ENCODE measurements around the gene SLC7A1.
A peak's percentile ranks its signal among the peaks of the same experiment; 100 is the strongest.
"Not testable (repeated sequence)": the region's sequence is repeated elsewhere in the genome, so short reads cannot be mapped to it uniquely, and the experiment has no call there.

SLC7A1 gene

DNA sequence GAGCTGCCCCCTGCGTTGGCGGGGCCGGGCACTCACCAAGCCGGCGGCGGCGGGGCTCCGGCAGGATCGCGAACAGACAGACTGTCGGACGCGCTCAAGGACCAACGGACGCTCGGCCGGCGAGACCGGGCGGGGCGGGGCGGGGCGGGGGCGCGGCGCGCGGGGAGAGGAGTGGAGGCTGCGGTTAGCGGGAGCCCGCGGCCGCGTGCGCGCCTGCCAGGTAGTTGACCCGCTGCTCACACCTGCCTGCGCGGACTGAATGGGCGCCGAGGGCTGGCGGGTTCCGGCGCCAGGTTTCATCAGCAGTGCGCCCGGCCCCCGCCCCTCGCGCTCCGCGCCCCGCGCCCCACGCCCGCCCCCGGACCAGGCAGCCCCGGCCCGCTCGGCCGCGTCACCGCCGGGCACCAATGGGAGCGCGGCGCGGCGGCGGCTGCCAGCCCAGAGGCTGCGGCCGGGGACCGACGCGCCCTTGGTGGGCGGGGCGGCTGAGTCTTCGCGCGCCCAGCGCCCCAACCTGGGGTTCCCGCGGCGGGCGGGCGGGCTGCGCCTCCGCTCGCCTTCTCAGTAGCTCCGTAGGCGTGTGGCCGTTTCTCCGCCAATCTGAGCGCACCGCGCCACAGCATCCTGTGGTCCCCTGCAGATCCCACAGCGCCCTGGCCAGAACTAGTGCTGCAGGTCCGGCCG, at the start of gene SLC7A1:
Gene SLC7A1, minus strand, starts transcription at position 309 of the 684 bp plus-strand sequence. CDS start 59,500 bp downstream, outside the sequence.
- peak; percentile 71 for DNase-seq

DNA sequence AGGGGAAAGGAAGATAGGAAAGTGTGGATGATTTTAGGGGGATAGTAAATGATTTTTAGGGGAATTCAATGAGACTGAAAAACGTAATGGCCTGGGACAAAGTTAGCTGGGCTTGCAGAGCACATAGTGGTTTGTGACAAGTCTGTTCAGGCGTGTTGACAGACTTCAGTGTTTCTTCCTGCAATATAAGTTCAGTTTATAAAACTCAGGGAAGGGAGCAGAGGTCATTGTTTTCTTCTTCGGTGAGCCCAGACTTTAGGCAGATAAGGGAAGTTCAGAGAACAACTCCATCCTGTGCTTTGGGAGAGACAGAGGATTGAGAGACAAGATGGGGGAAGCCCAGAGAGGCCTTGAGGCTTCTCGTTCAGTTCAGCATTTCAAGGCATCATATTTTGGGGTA, 45.2 kb upstream of the SLC7A1 start:
- no peak for DNase-seq

DNA sequence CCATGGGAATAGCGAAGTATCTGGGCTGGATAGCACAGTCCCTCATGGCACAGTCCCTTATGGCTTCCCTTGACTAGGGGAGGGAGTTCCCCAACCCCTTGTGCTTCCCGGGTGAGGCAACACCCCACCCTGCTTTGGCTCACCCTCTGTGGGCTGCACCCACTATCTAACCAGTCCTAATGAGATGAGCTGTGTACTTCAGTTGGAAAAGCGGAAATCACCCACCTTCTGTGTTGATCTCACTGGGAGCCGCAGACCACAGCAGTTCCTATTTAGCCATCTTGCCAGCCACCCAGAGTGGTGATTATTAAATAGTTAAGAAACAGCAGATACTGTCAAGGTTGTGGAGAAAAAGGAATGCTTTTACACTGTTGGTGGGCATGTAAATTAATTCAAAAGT, 41.3 kb upstream of the SLC7A1 start:
- DNase-seq: not testable (repeated sequence)

DNA sequence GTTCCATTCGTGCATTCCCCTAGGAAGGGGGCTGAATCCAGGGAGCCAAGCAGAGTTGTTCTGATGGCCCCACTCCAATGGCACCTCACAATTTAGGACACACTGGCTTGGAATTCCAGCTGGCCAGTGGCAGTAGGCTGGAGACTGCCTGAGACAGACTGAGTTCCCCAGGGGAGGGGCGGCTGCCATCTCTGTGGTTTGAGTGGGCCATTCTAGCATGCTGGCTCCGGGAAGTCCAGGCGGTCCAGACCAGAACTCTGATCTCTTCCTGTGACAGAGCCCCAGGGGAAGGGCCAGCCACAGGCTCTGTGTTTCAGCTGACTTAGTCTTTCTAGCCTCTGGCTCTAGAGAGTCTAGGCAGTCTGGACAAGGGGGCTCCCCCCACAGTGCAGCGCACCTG, 29.5 kb upstream of the SLC7A1 start:
- DNase-seq: no peak

DNA sequence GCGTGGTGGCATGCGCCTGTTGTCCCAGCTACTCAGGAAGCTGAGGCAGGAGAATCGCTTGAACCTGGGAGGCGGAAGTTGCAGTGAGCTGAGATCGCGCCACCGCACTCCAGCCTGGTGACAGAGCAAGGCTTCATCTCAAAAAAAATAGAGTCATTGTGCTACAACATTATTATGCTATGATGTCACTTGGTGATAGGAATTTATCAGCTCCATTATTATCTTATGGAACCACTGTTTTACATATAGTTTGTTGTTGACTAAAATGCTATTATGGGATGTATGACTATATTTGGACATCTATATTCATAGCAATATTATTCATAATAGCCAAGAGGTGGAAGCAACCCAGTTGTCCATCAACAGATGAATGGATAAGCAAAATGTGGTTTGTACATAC, 26.4 kb upstream of the SLC7A1 start:
- no peak for DNase-seq

DNA sequence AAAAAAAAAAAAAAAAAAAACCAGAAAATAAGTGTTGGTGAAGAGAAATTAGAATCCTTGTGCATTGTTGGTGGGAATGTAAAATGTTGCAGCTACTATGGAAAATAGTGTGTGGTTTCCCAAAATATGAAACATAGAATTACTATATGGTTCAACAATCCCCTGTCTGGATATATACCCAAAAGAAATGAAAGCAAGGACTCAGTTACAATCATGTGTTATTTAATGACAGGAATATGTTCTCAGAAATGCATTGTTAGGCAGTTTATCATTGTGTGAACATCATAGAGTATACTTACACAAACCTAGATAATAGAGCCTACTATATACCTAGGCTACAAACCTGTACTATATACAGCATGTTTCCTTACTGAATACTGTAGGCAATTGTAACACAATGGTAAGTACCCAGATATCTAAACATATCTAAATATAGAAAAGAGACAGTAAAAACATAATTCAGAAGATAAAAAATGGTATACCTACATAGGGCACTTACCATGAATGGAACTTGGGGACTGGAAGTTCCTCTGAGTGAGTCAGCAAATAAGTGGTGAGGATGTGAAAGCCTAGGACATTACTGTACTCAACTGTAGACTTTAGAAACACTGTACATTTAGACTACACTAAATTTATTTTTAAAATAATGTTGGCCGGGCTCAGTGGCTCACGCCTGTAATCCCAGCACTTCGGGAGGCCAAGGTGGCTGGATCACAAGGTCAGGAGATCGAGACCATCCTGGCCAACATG, 25.7 kb upstream of the SLC7A1 start:
- no peak for DNase-seq

DNA sequence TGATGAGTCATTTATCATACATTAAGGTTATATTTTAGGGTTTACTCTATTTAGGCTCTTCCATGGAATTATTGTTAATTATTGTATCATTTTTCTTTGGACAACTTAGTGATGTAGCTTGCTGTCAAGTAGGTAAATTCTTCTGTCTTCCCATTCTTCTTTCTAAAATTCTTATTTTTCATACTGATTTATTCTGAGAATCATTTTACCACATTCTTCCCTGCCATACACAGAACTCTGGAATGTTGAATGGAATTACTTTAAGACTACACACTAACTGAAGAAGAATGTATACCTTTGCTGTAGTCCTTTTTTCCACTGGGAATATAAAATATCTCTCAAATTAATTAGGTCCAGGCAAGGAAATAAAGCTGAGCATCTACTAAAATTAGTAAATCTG, 24.5 kb upstream of the SLC7A1 start:
- DNase-seq: no peak

DNA sequence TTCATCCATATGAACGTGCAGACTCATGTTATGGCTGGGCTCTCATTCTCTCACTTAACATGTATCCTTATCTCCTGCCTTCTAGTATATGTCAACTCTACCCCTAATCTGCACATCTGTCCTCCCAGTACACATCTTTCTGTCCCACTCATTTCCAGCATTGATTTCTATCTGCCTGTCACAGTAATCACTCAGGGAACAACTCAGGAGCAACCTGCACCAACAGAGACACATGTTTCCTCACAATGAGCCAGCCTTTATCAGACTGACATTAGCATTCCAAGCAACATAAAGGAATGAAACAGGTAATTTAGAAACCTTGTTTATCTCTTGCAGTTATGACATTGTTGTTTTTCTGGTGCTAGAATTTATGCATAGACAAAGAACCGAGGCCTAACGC, 17.6 kb upstream of the SLC7A1 start:
- no peak for DNase-seq

DNA sequence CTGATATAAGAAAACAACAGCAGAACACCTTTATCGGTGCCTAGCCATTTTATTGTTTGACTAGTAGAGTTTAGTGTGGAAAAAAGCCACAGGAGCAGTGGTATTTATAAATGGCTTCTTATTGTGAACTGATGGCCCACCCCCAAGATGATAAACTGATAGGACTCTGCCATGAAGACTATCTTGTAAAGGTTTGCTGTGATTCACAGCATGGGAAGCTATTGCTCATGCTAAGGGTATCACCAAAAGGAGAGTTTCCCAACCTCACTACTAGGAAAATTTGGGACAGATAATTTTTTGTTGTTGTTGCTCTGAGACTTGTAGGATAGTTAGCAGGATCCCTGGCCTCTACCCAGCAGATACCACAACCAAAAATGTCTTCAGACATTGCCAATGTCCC, 12.0 kb upstream of the SLC7A1 start:
- no peak for DNase-seq

DNA sequence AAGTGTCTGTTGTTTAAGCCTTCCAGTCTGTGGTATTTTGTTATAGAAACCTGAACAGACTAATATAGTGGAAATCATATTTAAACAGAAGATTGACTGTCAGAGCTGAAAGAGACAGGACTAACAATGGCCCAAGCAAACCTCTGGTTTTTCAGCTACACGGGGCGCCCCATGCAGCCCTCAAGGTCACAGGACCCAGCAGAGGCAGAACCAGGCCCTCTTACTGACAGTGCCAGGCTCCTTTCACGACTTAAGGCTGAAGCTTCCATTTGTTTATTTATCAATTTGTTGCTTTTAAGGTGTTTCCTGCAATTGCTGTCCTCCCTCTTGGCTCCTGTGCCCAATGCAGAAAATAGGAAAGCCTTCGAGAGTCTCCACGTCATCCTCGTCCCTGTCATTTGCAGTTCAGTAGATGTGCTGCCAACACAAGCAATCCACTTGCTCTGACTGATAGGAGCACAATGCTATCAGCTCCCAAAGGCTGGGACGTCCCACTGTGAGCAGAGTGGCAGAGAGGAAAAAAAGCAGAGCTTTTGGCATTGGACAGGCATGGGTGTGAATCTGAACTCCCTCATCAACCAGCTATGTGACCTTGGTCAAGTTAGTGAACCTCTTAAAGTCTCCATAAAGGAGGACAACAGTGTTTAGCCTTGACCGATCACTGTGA, 10.5 kb upstream of the SLC7A1 start:
- no peak for DNase-seq

DNA sequence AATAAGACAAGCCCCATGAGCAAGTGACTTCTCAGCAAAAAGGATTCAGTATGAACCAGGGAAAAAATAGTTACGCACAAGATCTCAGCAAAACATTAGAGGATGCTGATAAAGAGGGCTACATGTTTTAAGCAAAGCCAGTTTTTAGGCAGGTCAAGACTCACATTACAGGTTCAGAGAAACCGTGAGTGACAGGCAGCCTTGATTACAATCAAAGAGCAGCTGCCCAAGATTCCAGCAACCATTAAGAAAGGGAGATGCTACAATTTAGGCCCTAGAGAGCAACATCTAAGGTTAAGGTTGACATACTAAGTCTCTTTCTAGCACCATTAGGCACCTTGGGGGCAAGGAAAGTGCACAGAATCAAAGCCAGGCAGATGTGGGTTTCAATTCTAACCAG, 2.8 kb upstream of the SLC7A1 start:
- no peak for DNase-seq

DNA sequence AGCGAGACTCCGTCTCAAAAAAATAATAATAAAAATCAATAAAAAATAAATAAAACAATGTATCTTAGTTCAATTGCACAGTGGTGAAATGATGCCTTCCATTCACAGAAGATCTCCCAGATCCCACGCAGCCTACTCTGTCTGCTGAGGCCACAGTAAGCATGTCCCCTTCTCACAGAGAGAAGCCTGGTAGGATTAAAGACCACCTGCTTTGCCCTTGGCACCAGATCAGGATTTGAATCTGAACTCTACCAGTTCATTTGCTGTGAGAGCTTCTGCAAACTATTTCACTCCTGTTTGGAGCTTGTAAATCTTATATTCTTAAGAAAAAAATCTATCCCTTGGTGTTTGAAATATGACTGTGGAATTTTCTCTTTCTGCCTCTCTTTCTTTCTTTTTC, 2.2 kb upstream of the SLC7A1 start:
- no peak for DNase-seq

DNA sequence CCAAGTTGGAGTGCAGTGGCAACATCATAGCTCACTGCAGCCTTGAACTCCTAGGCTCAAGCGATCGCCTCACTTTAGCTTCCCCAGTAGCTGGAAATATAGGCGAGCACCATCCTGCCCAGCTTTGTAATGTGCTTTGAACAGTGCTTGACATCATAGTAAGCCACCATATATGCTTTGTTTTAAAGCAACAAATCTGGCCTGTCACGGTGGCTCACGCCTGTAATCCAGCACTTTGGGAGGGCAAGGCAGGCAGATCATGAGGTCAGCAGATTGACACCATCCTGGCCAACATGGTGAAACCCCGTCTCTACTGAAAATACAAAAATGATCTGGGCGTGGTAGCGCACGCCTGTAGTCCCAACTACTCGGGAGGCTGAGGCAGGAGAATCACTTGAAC, 1.8 kb upstream of the SLC7A1 start:
- DNase-seq: no peak

DNA sequence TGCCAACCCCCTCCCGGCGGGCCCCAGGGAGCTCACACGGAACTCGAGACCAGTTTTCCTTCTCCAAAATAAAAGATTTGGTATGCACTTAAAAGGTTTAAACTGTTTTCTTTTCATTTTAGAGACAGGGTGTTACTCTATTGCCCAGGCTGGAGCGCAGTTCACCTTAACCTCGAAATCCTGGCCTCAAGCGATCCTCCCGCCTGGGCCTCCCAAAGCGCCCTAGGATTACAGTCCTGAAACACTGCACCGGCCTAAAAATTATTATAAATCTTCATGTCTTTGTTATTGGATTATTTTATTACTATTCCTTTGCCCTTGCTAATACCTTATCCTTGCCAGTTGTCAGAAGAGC, 553 bp upstream of the SLC7A1 start:
- no peak for DNase-seq

DNA sequence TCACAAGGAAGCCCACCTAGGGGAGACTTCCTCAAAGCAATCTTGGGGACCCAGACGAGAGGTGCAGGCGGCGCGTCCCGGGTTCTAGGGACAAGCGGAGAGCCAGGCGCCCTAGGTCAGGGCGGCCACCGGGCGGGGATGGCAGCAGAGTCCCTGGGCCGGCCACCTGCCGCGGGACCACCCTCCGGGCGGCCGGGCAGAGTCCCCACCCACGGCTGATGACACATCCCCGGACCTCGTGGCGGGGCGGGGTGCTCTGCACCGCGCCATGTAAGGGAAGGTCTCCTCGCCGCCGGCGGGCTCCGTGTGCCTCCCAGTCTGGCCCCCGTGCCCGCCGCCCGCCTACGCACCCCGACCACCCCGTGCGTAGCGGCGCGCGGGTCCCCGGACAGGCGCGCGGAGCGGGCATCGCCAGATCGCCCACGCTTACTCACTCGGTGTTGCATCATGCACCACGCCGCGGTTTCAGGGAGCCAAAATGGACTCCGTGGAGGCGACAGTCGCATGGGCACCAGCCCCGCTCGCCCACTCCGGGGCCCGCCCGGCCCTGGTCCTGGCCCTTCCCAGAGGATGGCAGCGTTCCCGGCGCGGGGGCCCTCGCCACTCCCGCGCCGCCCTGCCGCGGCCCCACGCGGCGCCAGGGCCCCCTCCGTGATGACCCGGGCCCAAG, 643 bp downstream of the SLC7A1 start:
- no peak for DNase-seq

DNA sequence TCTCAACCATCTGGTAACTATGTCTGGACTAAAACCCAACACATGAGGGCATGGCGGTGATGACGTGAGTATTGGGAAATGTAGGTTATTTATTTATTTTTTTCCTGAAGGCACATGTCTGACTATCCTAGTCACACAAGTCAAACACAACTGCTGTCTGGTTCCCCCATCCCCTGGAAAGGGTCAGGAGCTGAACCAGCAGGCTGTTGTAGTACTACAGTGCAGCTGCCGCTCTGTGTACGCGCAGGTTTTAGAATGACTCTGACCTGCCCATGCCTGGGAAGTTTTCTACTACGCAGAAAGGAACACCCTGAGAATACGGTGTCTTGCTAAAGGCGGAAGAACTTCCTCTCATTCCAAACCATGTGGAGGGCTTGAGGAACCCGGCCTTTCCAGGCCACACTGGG, 1.2 kb downstream of the SLC7A1 start:
- peak; percentile 19 for DNase-seq

DNA sequence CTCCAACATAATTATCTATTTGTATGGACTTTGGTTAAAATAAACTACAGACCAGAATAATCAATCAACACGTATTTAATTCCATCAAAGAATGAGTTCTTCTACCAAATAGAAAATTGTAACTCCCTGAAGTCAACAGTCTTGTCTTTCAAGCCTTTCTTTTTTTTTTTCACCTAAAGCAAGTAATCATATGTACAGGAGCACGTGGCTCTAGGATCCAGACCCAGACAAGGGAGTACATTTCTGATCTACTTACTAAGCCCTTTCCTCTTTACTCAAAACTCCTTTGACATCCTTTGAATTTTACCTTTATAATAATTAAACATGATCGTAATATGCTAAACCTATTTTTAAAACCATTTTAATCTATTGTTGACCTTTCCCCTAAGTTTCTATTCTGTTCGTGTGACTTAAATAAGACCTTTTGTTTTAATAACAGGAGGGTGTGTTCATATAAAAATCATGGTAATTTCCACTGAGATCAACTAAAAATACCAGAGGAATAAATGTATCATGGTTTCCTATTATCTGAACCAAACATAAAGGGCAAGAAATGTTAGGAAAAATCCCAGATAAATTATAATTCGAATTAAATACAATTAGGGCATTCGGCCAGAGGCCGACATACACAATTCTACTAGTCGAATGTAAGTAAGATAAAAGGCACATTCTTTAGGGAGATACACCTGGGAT, 1.7 kb downstream of the SLC7A1 start:
- DNase-seq: no peak

DNA sequence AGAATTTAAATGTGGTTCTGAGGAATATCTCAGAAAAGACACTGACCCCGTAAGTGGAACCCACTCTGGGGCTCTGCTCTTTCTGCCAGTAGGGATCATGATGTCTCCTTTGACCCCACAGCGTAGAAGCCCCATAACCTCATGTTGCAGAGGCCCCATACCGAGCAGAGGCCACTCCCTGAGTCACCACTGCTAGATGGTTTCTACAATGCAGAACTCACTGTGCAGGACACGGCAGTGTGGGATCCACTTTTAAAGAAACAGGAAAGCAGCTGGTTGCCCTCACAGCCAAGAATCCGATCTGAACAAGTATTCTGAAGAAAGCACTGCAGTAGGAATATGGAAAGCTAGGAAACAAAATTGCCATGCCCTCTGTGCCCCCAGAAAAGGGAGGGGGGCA, 4.2 kb downstream of the SLC7A1 start:
- DNase-seq: no peak

DNA sequence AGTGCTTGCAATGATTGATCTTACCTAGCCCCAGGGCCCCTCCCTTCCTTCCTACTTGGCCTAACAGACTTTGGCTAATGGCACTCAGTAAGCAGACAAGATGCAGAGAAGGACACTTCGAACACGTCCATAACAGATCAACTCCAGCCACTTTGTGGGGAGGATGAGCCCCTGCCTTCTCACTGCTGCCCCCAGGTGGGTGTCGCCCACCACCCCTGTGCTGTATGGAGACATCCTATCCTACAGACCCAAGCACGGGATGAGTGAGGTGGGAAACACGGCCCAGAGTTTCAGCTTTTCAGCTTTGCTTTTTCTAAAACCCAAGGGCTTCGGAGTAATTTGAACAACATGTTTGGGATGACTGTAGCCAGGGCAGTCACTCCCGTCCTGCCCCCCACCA, 5.5 kb downstream of the SLC7A1 start:
- DNase-seq: no peak

DNA sequence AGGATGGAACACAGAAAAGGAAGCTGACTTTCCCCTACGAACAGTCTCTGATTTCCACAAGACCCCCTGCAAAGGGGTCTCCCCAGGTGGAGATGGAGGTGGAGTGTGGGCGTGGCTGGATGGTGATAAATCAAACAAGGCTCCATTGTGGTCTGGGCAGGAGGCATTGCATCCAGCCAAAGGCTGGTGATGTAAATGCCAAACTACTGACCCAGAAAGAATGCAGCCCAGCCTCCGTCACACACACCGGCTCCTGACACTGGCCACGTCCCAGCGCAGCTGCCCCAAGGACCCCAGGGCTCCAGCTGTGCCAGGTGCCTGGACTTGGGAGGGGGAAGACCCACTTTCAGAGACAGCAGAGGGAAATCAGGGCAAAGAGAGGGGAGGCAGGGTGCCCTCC, 6.3 kb downstream of the SLC7A1 start:
- no peak for DNase-seq

DNA sequence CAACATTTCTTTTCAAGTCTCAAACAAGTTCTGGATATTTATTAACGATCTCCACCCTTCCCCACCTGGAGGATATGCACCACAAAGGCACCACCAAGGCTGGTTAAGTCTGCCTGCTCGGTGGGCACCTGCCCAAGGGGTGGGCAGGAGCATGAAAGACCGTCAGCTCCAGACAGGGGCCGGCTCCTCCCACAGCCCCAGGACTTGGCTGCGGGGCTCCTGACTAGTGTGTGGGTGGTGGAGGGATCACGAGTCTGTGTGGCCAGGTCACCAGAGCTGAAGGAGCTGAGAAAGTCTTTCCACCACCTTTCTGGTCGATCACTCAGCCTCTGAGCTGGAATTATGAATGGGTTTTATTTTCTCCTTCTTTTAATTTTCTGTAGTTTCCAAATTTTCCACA, 7.8 kb downstream of the SLC7A1 start:
- DNase-seq: no peak

DNA sequence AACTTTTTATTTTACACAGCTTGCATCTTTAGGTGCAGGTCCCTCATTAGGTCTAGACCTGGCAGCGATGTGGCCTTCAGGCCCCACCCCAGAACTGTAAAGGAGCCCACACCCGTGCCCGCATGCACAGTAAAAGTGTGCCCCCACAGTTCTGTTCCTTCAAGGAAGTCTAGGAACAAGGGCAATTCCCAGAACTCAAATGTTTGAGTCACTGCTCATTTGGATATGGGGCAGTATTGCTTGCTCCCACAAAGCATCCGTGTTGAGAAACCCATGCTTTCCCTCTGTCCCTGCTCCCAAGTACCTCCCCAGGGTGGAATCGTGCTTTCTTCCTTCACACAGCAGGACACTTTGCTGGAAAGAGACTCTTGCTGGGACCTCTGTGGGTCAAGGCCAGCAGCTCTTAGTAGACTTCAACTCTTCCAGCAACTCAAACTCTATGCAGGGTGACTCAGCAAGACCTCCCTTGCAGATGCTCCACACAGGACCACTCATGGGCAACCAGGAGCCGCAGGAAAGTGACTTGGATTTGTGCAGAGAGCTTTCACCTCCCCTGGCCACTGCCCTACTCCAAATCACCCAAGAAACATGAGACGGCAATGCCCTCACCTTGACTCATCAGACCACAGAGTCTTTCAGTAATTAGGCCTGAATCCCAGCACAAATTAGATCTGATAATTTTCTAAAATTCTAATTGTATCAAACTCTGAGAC, 12.3 kb downstream of the SLC7A1 start:
- DNase-seq: no peak
